GM18873 (cell line): Measurements from ENCODE around the gene PLRG1.

Source experiments
- ATAC-seq: cut with Tn5 transposase; IDR thresholded peaks from one replicate; pipeline ENCODE4 v1.9.1; 2021; ENCODE audit warnings: mild to moderate bottlenecking, moderate library complexity, moderate number of reproducible peaks; ENCODE audit not compliant: unreplicated experiment, low FRiP score

The PLRG1 gene

DNA sequence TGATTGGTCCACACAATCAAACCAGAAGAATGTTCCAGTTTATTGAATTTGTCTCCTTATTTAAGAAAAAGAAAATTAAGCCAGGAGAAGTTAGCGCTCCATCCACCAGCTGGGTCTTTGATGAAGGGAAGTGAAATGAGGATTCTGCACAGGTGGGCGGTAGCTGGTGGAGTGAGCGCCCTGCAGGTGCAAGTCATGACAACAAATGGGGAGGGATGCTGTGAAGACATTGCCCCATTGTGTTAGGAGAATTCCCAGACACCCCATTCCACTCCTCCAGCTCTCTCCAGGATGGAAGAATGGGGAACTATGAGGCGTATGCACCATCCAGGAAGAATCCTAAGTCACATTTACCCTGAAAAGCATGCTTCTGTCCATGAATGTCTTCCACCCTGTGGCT lies 22.9 kb downstream of the PLRG1 start:
- no peak for ATAC-seq

DNA sequence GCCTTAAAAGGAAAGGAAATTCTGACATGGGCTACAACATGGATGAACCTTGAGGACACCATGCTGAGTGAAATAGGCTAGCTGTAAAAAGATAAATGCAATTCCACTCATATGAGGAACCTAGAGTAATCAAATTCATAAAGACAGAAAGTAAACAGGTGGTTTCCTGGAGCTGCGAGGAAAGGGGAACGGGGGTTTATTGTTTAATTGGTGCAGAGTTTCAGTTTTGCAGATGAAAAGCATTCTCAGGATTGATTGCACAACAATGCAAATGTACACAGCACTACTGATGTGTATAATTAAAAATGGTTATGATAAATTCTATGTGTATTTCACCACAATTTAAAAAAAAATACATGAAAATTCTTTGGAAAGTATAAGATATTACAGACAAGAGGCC lies 24.0 kb downstream of the PLRG1 start:
- no peak for ATAC-seq

DNA sequence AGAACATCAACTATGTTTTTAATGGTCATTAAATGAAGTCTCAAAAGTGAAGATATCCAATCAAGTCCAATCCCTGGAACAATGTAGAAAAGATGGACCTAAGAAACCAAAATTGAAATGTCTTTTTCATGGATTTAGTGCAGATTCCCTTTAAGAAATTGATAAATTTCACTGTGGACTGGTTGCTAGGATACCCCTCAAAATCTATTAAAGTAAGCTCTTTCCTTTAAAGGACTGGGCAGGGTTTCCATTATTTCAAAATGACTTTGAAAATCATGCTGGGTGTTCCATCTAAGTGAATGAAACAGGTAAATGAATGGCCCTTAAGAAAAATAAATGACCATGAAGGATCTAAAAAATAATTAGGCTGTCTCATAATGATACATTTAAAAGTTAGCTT lies 28.6 kb downstream of the PLRG1 start:
- no peak for ATAC-seq

GRCh38 chr4:154519214-154519613 lies 31.0 kb downstream of the PLRG1 start:
- no peak for ATAC-seq

DNA sequence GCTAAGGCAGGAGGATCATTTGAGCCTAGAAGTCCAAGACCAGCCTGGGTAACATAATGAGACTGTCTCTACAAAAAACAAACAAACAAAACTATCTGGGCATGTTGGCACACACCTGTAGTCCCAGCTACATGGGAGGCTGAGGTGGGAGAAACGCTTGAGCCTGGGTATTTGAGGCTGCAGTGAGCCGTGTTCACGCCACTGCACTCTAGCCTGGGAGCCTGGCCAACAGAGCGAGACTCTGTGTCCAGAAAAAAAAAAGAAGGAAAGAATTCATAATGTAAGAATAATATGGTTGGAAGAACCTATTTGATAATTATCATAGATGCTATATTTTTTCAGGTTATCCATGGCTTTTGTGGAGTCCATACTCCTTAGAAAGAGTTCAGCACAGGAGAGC lies 32.6 kb downstream of the PLRG1 start:
- no peak for ATAC-seq

GRCh38 chr4:154516318-154517029 lies 33.7 kb downstream of the PLRG1 start:
- ATAC-seq = no peak

DNA sequence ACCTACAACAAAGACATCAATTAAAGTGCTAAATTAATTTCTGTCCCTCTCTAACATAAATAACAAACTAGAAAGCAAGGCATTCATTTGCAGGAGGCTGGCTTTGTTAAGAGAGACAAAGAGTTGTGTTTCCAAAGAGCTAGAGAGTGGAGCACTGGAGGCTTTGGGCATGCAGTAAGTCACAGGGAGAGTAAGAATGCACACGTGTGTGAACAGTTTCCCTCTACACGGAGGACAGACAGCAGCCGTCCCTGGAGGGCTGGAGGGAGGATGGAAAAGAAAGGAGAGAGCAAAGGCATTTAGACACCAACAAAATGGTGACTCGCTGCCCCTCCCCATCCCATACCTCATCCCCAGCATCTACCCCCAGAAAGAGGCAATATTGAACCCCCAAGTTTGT lies 38.2 kb downstream of the PLRG1 start:
- ATAC-seq = no peak

DNA sequence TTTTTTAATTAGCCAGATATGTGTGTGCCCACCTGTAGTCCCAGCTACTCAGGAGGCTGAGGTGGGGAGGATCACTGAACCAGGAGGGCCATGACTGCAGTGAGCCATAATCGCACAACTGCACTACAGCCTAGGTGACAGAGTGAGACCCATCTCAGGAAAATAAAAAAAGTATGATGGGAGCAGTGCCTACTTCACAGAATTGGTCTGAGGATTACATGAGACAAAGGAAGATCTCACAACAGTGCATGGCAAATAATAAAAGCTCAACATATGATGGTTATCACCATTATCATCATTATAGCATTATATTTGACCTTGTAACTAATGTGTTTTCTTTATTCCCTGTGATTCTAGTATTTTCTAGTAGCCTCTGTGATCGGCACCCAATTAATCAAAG lies 38.7 kb downstream of the PLRG1 start:
- ATAC-seq = no peak

DNA sequence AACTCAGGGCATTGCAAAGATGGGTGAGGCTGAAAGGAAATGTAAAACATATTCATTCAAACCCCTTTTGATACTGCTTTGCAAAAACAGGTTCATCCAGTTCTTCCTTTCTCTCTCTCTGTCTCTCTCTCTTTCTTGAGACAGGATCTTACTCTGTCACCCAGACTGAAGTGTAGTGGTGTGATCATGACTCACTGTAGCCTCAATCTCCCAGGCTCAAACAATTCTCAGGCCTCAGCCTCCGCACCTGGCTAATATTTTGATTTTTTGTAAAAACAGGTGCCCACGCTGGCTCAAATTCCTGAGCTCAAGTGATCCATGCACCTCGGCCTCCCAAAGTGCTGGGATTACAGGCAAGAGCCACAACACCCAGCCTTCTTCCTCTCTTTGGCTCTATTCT lies 43.0 kb downstream of the PLRG1 start:
- ATAC-seq = no peak

GRCh38 chr4:154506253-154506652 lies 43.9 kb downstream of the PLRG1 start:
- no peak for ATAC-seq

- no peak for ATAC-seq
Observed at GRCh38 chr4:154503598-154503997, 46.6 kb downstream of the PLRG1 start.

DNA sequence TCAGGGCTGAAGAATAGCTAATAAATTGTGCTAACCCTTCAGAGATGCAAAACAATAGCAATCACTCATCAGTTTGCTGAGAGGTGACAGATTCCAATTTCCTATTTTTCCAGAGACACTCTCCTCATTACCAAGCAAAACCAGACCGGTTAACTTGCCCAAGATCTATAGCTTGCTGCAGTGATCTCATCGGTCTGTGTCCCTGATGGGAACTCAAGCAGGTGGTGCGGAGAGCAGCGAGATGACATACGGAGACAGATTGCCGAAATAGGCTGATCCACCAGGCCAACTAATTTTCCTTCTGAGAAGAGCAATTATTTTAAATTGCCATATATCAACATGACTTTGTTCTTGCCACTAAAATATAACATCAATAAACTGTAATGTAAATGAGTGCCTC lies 48.1 kb downstream of the PLRG1 start:
- no peak for ATAC-seq

DNA sequence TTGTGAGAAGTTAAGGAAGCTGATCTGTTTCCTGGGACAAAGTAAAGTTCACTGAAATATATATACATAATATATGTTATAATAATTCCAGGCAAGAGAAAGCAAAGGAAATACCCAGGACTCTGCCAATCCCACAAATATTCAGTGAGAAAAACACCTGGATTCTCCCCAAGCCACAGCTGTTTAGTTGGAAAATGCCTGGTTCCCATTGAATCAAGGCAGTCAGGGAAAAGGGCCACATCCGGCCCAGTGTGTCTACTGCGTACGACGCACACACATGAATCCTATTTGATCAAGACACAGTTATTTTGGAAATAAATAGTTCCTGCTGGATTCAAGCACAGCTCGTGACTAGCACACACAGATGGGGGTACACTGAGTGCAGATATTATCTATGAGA lies 52.3 kb downstream of the PLRG1 start:
- ATAC-seq = no peak

DNA sequence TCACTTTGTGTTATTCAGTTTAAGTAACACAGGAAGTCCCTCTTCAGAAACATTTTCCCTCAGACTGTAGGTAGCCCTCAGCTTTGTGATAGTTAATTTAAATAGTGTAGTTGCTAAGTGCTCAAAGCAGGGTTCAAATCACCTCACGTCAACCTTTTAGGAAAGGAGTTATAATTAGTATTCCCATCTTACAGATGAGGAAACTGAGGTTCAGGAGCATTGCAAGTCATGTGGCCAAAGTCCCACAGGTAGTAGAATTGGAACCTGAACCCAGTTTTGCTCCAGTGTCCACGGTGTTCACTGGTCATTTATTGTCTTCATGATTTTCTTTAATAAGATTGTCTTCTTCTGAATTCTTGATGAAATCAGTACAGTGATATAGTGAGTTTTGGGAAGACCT lies 54.3 kb downstream of the PLRG1 start:
- ATAC-seq = no peak

DNA sequence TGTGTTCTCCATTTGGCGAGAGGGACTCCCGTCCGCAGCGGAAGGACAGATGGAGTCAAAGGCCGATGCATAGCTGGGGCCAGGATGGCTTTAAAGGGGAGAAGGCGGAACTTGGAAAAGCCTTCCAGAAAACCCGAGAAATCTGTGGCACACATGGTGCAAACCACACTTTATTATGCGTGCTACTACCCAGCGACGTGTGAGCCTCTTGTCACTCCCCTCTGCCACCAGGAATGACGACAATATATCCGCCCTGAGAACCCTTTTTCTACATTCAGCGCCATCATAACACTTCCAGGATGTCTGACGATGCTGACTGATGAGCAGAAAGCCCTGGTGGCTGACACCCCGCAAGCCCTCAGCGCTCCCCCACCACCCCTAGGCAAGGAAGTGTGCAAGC lies 57.9 kb downstream of the PLRG1 start:
- ATAC-seq = peak; percentile 0

GRCh38 chr4:154491341-154492271 lies 58.6 kb downstream of the PLRG1 start, which contains the start of gene DCHS2:
DCHS2 (minus strand) TSS chr4:154491799; CDS start chr4:154491355, 444 bp downstream.
- ATAC-seq = peak; percentile 66

GRCh38 chr4:154490583-154491340 lies 59.4 kb downstream of the PLRG1 start:
- ATAC-seq = peak; percentile 66

GRCh38 chr4:154490234-154490582 lies 60.0 kb downstream of the PLRG1 start:
- no peak for ATAC-seq

- no peak for ATAC-seq
Observed at GRCh38 chr4:154489558-154490233, 60.5 kb downstream of the PLRG1 start.

DNA sequence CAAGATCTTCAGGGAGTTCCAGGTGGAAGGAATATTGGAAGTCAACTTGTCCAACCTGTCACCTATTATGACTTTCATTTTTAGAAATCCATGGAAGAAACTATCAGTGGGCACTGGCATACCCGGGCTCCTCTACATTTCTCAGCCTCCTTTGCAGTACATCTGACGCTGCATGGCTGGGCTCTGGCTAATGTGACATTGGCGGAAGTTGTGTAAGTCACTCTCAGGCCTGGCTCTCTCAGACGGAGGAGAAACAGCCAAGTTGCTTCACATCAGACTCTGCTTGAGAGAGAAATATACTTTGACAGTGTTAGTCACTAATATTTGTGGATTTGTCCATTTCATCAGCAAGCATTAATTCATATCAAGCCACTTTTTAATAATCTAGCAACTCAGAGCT lies 63.1 kb downstream of the PLRG1 start:
- ATAC-seq = no peak
